Endometrial microvascular endothelial cells (primary cell): ENCODE measurements around the gene PKHD1. TPM values are rescaled to one million over a fixed set of nuclear protein-coding genes. Genes with fewer than 3 reads are reported as not detected.

Source experiments
- in situ Hi-C: cut with HindIII; loops from 2 replicates; pipeline ENCODE4 v1.10.0; 2017; ENCODE audit warnings: low sequenced_read_pairs, low pct_unique_long_range_greater_than_20kb; ENCODE audit errors: inconsistent ontology term
- total RNA-seq: library from RNA; depleted of rRNA; stranded (reverse); fragments of >200 nt; gene quantifications from one replicate; pipeline ENCODE4 v1.2.3, GENCODE V29; 2015; ENCODE audit errors: inconsistent ontology term

The PKHD1 gene
- total RNA-seq, 1 donor from 2014 or later, result not detected

DNA sequence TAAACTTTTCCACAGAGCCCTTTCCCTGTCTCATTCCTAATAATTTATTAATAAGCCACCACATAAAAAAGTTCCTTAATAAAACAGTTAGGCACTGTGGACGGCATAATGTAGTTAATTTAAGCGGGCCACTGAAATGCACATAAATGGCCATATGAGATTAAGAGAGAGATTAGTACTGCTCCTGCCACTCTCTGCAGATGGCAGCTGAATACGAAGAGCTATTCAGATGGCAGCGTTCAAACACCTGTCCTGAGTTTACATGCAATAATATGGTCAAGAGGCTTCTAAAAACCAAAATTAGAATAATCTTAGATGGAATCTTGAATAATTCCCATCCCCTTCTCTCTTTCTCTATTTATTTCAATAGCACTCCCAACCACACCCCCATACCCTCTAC is 461.8 kb downstream of the PKHD1 start:
- in situ Hi-C loops, result no loop called here

DNA sequence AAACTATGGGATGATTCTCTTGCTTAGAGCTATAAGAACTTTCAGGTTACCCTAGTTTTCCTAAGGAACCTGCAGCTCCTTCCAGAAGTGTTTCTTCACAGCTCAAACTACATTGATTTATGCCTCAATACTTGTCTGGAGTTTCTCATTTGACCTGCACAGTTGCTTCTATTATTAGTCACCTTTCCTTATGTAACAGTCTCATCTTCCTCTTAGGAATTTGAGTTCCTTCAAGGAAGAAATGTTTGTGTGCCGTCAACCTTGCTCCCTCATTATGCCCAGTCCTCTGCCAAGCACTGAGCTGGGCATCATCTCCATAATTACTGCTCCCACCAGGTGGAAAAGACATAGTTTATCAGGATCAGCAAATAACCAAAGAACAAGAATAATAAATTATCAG is 466.4 kb downstream of the PKHD1 start:
- in situ Hi-C loops, result no loop called here

DNA sequence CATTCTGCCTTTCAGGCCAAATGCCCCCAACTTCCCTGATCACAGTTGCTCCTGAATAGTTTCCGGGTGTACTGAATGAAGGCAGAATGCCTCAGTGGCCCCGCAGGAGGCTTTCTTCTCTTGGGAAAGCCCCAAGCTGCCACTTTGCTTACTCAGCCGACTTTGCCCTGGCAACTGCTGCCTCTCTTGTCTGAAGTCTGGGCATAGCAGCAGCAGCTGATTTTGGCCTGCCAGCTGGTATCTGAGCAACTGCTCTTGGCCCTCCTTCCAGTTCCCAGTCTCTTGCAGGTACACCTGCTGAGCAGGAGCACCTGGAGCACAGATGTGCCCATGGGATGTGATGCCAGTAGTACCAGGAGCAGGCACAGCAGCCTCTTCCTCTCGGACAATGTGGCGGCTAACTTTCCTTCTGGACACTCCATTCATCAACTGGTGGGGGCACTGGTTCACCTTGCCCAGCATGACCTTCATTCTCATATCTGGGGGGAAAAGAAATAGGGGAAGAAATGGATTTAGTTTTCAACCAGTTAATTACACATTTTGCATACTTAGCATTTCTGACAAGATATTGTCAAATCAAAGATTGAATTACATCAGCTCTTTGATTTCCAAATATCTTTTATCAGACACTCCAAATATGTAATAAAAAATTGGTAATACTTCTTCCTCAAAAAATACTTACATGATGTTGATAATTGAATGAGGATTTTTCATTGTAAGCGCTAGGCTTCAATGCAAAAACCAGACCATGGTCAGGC is 468.2 kb downstream of the PKHD1 start:
- in situ Hi-C loops, result no loop called here

DNA sequence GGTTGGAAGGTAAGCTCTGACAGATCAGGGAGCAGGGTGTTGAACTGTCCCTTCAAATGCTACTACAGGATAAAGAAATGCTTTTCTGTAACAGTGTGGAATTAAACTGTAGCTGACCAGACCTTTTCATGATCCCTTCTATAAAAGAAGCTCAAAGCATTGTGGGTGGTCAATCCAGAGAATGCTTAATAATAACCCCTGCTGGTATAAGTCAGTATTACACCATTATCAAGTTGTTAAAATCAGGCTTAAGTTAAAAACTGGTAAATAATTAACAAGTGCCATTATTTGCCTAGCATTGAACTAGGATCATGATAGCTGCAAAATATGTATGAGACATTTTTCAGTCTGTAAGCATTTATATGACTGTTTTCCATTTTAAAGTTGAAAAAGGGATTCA is 468.9 kb downstream of the PKHD1 start:
- in situ Hi-C loops, result no loop called here

DNA sequence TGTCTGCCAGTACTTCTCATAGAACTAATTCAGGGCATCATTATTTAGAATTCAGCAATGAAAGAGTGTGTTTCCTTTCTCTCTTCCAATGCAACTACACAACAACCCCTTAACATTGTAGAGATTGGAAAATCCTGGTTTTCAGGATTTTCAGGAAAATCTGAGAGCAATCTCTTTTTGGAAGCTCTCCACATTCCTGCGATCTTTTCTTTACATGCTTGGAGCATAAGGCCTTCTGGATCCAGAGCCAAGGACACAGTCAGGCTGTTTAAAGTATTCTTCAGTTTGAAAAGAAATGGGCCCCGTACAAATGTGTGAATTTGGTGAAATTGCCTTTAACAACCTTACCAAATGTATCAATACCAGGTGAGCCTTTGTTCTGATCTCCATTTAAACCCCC is 469.7 kb downstream of the PKHD1 start:
- in situ Hi-C loops, result no loop called here

DNA sequence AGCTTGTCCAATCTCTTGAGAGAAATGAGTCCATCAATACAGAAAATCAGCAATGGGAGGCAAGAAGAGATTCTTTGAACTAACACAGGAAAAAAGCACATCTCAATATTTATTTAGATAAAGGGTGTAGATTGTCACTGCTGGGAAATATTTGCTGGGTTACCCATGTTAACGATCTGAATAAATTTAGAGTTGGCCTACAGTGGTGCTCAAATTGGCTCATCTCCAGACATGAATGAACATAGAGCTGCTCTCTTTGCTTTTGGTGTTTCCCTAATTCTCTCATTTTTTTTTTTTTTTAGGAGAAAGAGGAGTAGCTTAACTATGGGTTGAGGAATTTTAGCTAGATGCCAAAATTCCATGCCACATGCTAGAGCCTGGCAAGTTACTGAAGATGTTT is 471.2 kb downstream of the PKHD1 start:
- in situ Hi-C loops, result no loop called here

GRCh38 chr6:51614725-51615124 is 472.7 kb downstream of the PKHD1 start:
- in situ Hi-C loops, result no loop called here

DNA sequence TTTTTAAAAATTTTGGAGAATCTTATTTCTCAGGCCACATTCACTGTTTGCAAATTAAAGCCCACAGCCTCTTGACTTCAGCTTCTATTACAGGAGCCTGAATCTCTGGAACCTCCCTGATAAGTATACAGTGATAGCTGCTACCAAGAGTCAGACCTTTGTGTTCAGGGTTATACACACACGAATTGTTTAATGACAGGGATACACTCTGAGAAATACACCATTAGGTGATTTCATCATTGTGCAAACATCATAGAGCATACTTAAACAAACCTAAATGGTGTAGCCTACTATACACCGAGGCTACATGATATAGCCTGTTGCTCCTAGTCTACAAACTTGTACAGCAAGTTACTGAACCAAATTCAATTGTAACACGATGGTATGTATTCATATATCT is 473.9 kb downstream of the PKHD1 start:
- in situ Hi-C loops, result no loop called here

DNA sequence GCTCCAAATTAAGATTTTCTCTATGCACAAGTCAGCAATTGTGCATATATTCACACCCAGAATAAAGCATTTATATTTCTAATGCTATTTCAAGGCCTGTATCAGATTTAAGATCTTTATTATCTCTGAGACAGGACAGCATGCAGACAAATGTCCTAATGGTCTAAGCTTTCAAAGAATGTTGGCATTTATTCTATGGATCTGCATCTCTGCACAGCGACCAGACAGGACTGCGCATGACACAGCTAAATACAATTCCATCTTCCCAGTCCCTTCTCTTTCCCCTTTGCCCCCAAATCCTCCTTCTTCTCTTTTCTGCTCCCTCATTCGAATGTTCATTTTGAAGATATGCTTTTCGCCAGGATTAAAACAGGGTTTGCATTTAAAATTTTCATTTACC is 478.5 kb downstream of the PKHD1 start:
- in situ Hi-C loops, result no loop called here

GRCh38 chr6:51608383-51608782 is 479.0 kb downstream of the PKHD1 start:
- in situ Hi-C loops, result no loop called here

- in situ Hi-C loops, result no loop called here
These were observed 486.9 kb downstream of the PKHD1 start for GRCh38 chr6:51600514-51600913.

- in situ Hi-C loops, result no loop called here
These were observed 489.2 kb downstream of the PKHD1 start for GRCh38 chr6:51598171-51598570.

DNA sequence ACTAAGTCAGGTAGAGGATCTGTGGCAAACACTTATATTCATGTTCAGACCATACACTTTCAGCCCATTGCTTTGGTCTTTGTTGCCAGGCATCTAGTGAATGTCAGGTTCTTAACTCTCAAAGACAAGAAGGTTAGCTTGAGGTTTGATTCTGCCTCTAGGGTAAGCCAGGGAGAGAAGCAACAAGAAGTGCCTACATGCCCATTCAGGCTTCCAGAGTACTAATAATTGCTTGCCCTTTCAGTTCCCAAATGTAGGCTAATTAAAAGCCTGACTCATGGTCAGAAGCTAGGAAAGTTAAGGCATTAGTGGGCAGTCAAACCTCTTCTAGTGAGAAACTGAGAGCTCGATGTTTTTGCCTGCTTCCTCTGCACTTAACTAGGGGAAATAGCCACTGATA is 492.4 kb downstream of the PKHD1 start:
- in situ Hi-C loops, result no loop called here

DNA sequence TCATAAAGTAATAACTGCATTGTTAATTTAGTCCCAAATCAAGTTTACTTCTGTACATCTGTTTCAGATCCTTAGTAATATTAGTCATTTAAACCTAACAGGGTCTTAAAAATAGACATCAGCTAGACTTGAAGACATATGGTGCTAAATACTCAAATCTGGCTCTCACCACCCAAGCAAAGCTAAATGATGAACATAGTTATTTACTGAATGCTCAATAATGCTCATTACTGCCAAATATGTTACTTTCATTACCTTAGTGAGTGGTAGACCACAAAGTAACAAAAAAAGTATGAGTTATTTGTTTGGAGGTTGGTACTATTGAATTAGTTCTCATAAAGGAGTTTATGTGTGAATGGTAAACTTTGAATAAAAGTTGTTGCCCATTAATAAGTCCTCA is 502.1 kb downstream of the PKHD1 start:
- in situ Hi-C loops, result no loop called here

DNA sequence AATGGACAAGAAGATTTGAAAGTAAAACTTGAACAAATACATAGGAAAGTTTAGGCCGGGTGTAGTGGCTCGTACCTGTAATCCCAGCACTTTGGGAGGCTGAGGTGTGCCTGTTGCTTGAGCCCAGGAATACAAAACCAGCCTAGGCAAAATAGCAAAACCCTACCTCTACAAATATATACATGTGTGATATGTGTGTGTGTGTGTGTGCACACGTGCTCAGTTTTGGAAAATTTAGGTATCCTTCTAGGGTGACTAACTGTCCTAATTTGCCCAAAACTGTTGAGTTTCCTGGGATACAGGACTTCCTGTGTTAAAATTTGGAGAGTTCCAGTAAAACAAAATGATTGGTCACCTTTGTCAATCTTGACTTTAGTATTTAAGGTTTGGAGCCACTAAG is 503.2 kb downstream of the PKHD1 start:
- in situ Hi-C loops, result no loop called here

DNA sequence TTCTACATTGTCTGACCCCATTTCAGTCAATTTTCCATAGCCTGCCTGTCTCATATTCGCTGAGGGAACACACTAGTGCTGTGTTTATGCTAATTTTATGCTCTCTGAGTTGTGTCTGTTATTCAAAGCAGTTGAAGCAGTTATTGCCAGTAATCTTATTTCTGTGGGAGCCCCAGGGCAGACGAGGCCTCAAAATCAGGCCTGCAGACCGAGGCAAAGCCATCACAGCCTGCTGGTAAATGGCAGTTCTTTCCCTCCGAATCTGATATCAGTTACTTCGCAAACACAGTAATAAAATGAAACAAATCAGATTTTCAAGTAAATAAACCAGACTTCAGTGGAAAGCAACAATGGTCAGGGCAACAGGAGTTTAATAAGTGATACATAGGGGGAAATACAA is 508.4 kb downstream of the PKHD1 start:
- in situ Hi-C loops, result no loop called here

DNA sequence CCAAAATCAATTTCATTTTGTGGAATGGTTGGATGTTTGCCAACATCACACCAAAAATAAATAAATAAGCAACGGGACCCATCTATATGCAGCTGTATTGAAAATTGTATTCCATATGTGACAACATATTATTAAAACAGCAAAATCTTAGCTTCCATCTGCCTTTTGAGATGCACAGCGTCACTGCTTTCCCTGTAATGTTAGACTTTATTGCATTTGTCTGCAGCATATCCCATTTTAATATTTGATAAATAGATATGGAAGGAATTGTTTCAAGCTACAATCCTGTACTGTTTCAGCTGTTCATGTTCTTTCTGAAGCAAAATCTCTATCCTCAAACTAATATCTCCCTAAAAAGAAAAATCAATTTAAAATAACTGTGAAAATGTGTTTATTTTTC is 509.1 kb downstream of the PKHD1 start:
- in situ Hi-C loops, result no loop called here

DNA sequence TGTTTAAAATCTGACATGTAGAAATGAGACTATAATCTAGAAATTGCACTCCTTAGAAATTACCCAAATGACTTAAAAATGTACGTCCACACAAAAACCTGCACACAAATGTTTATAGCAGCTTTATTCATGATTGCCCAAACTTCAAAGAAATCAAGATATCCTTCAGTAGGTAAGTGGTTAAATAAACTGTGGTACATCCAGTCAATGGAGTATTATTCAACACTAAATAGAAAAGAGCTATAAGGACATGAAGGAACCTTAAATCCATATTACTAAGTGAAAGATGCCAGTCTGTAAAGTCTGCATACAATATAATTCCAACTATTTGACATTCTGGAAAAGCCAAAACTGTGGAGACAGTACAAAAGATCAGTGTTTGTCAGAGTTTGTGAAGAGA is 513.4 kb downstream of the PKHD1 start:
- in situ Hi-C loops, result no loop called here

- in situ Hi-C loops, result no loop called here
These were observed 516.2 kb downstream of the PKHD1 start for GRCh38 chr6:51571168-51571567.

DNA sequence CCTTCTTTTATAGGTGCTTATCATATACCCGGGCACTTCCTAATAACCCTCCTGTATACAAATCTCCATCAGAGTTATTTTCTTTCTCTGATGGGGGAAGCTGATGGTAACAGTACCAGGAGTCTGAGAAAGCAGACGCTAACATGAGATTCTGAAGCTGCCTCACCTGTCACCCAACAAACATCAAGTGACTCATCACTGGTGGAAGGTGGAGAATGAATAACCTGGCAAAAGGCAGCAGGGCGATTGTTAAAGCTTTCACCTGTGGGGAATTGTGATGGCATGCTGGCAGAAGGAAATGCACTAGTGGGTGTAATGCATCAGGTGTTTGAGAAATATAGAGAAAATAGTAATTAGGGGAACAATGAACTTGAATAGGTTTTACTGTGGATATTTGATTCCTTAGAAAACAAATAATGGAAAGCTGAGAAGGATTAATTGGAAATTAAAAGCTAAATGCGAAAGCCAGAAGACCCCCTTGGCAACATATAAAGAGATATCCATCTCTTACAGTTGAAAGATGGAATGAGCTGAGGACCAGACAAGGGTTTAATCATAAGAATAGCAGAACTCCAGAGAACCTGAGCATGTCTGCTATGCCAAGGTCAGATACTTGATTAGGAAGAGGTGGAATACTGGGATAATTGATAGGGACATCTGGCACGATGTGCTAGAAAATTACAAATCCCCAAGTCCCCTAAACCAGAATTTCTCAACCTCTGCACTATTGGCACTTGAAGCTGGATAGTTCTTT is 517.1 kb downstream of the PKHD1 start:
- in situ Hi-C loops, result no loop called here

- in situ Hi-C loops, result no loop called here
These were observed 517.8 kb downstream of the PKHD1 start for GRCh38 chr6:51569594-51569993.
